Esophagus muscularis mucosa (tissue), 4 donors: ENCODE results near the gene CACNA2D2. TPM values are rescaled to one million over a fixed set of nuclear protein-coding genes. Genes with fewer than 3 reads are reported as not detected.

Experiments used
- DNase-seq: peaks from one replicate; pipeline ENCODE4 v3.0.0-alpha.2; 2017; ENCODE audit errors: extremely low spot score
- H3K27ac ChIP-seq, 4 donors: fragments of 200-600 bp; sonication (generic); replicated peaks in 1 of 4; 1 replicate in 3 of 4; 2 replicates in 1 of 4; pipeline ENCODE4 v1.5.1; 2016 to 2019; ENCODE audit warnings: mild to moderate bottlenecking in 1 of 4
- H3K27me3 ChIP-seq, 4 donors: fragments of 200-600 bp; sonication (generic); one replicate each; pipeline versions ENCODE4 v1.5.1 to v1.6.0; 2016 to 2019
- H3K36me3 ChIP-seq, 4 donors: fragments of 200-600 bp; sonication (generic); one replicate each; pipeline ENCODE4 v1.5.1; 2016 to 2019
- H3K4me1 ChIP-seq, 4 donors: fragments of 200-600 bp; sonication (generic); one replicate each; pipeline ENCODE4 v1.5.1; 2016 to 2019
- H3K4me3 ChIP-seq, 4 donors: fragments of 200-600 bp; sonication (generic); 1 replicate in 2 of 4; 2 replicates in 2 of 4; pipeline ENCODE4 v1.5.1; 2016 to 2019; ENCODE audit warnings: mild to moderate bottlenecking in 4 of 4, moderate library complexity in 1 of 4
- H3K9me3 ChIP-seq, 4 donors: fragments of 200-600 bp; sonication (generic); 1 replicate in 3 of 4; 2 replicates in 1 of 4; pipeline ENCODE4 v1.5.1; 2016 to 2019
- CTCF ChIP-seq, 3 experiments: fragments of 200-600 bp in 2 of 3; fragments of 450-650 bp in 1 of 3; sonication (generic) in 2 of 3; IDR thresholded peaks; one replicate each; pipeline ENCODE4 v1.5.1; 2017 to 2019; ENCODE audit warnings: antibody characterized with exemption in 3 of 3, mild to moderate bottlenecking in 2 of 3, moderate library complexity in 1 of 3
- EP300 ChIP-seq: sonication (generic); formaldehyde crosslinking; IDR thresholded peaks from one replicate; pipeline ENCODE4 v1.6.1; 2017; ENCODE audit warnings: antibody characterized with exemption
- POLR2A ChIP-seq: fragments of 450-650 bp; IDR thresholded peaks from one replicate; pipeline ENCODE4 v1.6.1; 2017; ENCODE audit warnings: antibody characterized with exemption, moderate library complexity, mild to moderate bottlenecking, low read depth
- POLR2AphosphoS5 ChIP-seq, 2 donors: sonication (generic); formaldehyde crosslinking; IDR thresholded peaks; one replicate each; pipeline ENCODE4 v1.6.1; 2017; ENCODE audit warnings: antibody characterized with exemption in 2 of 2
- WGBS: methylation state at CpG from one replicate; pipeline ENCODE4 v1.1.5; 2018; 5-methylcytosine and 5-hydroxymethylcytosine counted together
- intact Hi-C: fragments of 100-400 bp; cut with DNase I; formaldehyde crosslinking; loops from one replicate; pipeline ENCODE4 v1.15.1; 2023
- total RNA-seq, 4 donors: library from RNA; depleted of rRNA; stranded (reverse); fragments of >200 nt; gene quantifications; one replicate each; pipeline versions ENCODE4 v1.1.0 to v1.2.1, GENCODE V29; 2016

Gene CACNA2D2
- total RNA-seq, 4 donors from 2014 or later = 0.84 to 2.8 (median 1.1) TPM

GRCh38 chr3:50354186-50354764 lies 149.2 kb downstream of the CACNA2D2 start:
- no peak overlapping the region for H3K4me3 ChIP-seq
- H3K27ac ChIP-seq = no peak overlapping the region
- intact Hi-C loops = no loop called here
- peaks cover 14 to 58% (median 38%) of the 10 kb centered on the region in 4 donors for H3K36me3 ChIP-seq
- no peak for DNase-seq
- peaks cover 57 to 83% (median 65%) of the 10 kb centered on the region in 4 donors for H3K4me1 ChIP-seq
- TF ChIP-seq EP300 = no peak
- TF ChIP-seq CTCF (IDR thresholded peaks at IDR 0.05) = no peak
- TF ChIP-seq POLR2AphosphoS5 (IDR thresholded peaks at IDR 0.05) = no peak
- TF ChIP-seq POLR2A = no peak
- WGBS = 77% methylated on average over 5 of the region's 5 CpGs
- no peaks in the 10 kb centered on the region for H3K9me3 ChIP-seq
- no peaks in the 10 kb centered on the region for H3K27me3 ChIP-seq

GRCh38 chr3:50353245-50354004 lies 150.0 kb downstream of the CACNA2D2 start:
- no peaks in the 10 kb centered on the region for H3K9me3 ChIP-seq
- no peak for DNase-seq
- H3K27ac ChIP-seq = no peak overlapping the region
- H3K4me3 ChIP-seq = no peak overlapping the region
- no peaks in the 10 kb centered on the region for H3K27me3 ChIP-seq
- peaks cover 14 to 66% (median 41%) of the 10 kb centered on the region in 4 donors for H3K36me3 ChIP-seq
- WGBS = 82% methylated on average over 5 of the region's 12 CpGs
- H3K4me1 ChIP-seq = peaks cover 58 to 85% (median 68%) of the 10 kb centered on the region in 4 donors
- intact Hi-C loops = no loop called here
- TF ChIP-seq POLR2A (no peak), CTCF (IDR thresholded peaks at IDR 0.05) (no peak), POLR2AphosphoS5 (IDR thresholded peaks at IDR 0.05) (no peak), EP300 (no peak)

GRCh38 chr3:50352781-50353180 lies 150.7 kb downstream of the CACNA2D2 start:
- no peak overlapping the region for H3K4me3 ChIP-seq
- no peak for DNase-seq
- H3K9me3 ChIP-seq = no peaks in the 10 kb centered on the region
- no peak for TF ChIP-seq CTCF (IDR thresholded peaks at IDR 0.05)
- no peak for TF ChIP-seq POLR2AphosphoS5 (IDR thresholded peaks at IDR 0.05)
- no peak for TF ChIP-seq POLR2A
- no peak for TF ChIP-seq EP300
- no peak overlapping the region for H3K27ac ChIP-seq
- peaks cover 14 to 66% (median 46%) of the 10 kb centered on the region in 4 donors for H3K36me3 ChIP-seq
- intact Hi-C loops = no loop called here
- H3K27me3 ChIP-seq = no peaks in the 10 kb centered on the region
- WGBS = 21% methylated on average over 2 of the region's 2 CpGs
- H3K4me1 ChIP-seq = peaks cover 51 to 83% (median 63%) of the 10 kb centered on the region in 4 donors

GRCh38 chr3:50351323-50351697 lies 152.1 kb downstream of the CACNA2D2 start:
- Histone ChIP-seq H3K4me1 (peaks cover 46 to 74% (median 56%) of the 10 kb centered on the region in 4 donors), H3K27ac (peak overlapping the region; percentile 87 to 96 (median 91)), H3K36me3 (peaks cover 14 to 57% (median 48%) of the 10 kb centered on the region in 4 donors), H3K27me3 (no peaks in the 10 kb centered on the region), H3K9me3 (no peaks in the 10 kb centered on the region), H3K4me3 (peak overlapping the region; percentile 71 to 97 (median 74))
- TF ChIP-seq EP300 = no peak
- no peak for TF ChIP-seq POLR2AphosphoS5 (IDR thresholded peaks at IDR 0.05)
- TF ChIP-seq CTCF (IDR thresholded peaks at IDR 0.05) = no peak
- no peak for TF ChIP-seq POLR2A
- WGBS = 53% methylated on average over 11 of the region's 11 CpGs
- DNase-seq = no peak
- intact Hi-C loops = no loop called here
